ENCODE results near the gene TCF4.
A peak's percentile ranks its signal among the peaks of the same experiment; 100 is the strongest.

TCF4 gene

DNA sequence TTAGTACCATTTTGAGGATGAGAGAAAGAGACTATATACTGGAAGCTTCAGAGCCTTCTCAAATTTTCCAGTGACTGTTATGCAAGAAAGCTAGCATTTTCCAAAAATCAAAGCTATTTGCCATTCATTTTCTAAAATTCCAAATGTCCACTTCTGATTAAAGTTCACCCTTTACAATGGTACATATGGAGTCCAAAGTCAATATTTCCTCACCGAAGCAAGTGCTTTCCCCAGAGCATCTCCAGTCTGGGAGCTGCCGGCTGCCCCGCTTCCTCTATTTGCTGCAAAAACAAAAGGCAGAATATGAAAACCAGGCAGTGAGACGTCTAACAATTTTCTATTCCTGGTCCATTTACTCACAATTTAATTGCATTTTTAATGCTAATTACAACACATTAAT is 326.7 kb downstream of the TCF4 start:
- H3K4me3 ChIP-seq (ENCODE audit: low read length): no peak overlapping the region
- TF ChIP-seq, protein P1, sequence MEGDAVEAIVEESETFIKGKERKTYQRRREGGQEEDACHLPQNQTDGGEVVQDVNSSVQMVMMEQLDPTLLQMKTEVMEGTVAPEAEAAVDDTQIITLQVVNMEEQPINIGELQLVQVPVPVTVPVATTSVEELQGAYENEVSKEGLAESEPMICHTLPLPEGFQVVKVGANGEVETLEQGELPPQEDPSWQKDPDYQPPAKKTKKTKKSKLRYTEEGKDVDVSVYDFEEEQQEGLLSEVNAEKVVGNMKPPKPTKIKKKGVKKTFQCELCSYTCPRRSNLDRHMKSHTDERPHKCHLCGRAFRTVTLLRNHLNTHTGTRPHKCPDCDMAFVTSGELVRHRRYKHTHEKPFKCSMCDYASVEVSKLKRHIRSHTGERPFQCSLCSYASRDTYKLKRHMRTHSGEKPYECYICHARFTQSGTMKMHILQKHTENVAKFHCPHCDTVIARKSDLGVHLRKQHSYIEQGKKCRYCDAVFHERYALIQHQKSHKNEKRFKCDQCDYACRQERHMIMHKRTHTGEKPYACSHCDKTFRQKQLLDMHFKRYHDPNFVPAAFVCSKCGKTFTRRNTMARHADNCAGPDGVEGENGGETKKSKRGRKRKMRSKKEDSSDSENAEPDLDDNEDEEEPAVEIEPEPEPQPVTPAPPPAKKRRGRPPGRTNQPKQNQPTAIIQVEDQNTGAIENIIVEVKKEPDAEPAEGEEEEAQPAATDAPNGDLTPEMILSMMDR (conservative IDR thresholded peaks at IDR 0.05; ENCODE audit: low read depth, low read length): no peak
- DNase-seq (ENCODE audit: low read depth): no peak

DNA sequence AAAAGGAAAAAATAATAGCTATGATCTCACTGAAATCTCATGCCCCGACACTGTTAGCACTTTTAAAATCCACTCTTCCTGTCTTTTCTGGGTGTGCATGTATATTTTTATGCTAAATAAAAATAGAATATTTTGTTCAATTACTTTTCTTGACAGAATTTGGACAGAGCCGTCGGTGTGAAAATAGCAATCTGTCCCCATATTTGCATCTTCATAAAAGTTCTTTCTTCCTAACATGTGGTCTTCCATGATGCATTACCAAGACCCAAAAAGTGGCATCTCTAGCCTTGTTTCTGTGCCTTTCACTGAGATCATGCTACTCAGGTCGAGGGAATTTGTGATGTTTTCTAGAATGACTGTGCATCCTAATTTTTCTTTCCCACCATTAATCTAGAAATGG is 329.9 kb downstream of the TCF4 start:
- DNase-seq (ENCODE audit: low read depth): no peak
- no peak overlapping the region for H3K4me3 ChIP-seq (ENCODE audit: low read length)
- TF ChIP-seq, protein P1 (conservative IDR thresholded peaks at IDR 0.05; ENCODE audit: low read depth, low read length): no peak

DNA sequence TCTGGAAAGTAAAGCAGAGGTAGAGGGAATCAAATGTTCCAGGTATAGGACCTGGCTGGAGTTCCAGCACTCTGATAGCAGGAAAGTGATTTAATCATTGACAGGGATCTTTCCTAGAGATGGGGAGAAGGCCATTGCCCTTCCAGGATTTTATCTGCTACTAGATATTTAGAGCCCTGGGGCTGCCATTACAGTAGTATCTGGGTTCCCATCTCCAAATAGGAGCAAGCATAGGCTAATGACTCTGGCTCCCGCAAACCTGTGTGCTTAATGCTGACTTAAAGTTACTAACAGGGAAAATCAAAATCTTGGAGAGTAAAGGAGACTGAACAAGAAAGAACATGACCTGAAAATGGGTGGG is 331.1 kb downstream of the TCF4 start:
- no peak for DNase-seq (ENCODE audit: low read depth)
- TF ChIP-seq, protein P1 (conservative IDR thresholded peaks at IDR 0.05; ENCODE audit: low read depth, low read length): no peak
- no peak overlapping the region for H3K4me3 ChIP-seq (ENCODE audit: low read length)

DNA sequence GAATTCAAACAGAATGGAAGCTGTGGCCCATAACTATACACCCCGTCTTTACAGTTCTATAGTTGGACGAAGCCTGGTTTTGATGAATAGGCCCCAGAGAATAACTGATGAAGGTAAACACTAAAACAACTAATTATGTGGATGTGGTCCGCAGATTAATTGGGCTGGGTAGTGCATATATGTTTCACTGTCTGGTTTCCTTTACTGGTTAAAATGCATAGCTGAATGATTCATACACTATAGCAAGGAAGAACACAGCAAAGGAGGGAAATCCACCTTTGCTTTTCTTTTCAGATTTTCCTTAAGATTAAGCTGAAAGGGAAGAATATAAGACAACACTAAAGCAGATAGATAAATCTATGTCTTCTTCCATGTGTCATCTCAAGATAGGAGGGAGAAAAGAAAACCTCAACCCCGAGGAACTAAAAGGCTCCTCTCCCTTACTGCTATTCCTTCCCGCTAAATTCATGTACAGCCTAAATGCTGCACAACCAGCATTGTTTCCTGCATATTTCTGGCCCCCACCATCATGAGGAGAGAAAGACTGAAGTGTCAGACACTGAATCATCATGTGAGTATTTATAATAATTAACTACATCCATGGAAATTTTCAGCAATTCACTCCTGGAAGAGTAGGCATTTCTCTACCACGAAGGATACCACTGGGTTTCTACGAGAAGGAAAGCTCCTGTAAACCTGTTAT is 331.6 kb downstream of the TCF4 start:
- TF ChIP-seq, protein P1 (conservative IDR thresholded peaks at IDR 0.05; ENCODE audit: low read depth, low read length): no peak
- peak; percentile 30 for DNase-seq (ENCODE audit: low read depth)
- H3K4me3 ChIP-seq (ENCODE audit: low read length): no peak overlapping the region

DNA sequence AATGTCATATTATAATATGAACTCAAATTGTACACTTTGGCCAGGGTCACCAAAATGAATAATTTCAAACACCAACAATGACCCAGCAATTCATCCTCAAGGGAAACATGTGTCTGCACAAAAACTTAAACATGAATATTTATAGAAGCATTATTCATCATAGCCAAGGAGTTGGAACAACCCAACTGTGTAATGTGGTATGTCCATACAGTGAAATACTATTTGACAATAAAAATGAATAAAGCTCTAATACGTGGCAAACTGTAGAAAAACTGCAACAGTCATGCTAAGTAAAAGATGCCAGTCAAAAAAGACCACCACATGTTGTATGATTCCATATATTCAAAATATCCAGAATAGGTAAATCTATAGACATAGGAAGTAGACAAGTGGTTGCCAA is 334.2 kb downstream of the TCF4 start:
- TF ChIP-seq, protein P1 (conservative IDR thresholded peaks at IDR 0.05; ENCODE audit: low read depth, low read length): no peak
- no peak for DNase-seq (ENCODE audit: low read depth)
- no peak overlapping the region for H3K4me3 ChIP-seq (ENCODE audit: low read length)

DNA sequence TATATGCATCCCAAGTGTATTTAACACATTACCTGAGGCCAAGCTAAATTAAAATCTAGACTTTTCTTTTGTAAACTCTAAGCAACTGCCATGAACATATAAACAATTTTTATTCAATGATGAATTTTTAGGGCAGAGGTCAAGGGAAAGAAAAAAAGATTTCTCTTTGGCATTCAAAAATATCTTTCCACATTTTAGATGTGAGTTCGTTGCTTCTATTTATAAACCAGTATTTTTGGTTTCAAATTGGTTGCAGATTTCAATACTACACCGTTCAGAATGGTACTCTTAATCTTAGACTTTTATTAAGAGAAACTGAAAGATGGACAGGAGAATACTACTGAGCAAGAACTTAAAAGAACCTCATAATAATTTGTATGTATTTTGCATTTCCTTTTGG is 335.1 kb downstream of the TCF4 start:
- H3K4me3 ChIP-seq (ENCODE audit: low read length): no peak overlapping the region
- TF ChIP-seq, protein P1 (conservative IDR thresholded peaks at IDR 0.05; ENCODE audit: low read depth, low read length): no peak
- no peak for DNase-seq (ENCODE audit: low read depth)

DNA sequence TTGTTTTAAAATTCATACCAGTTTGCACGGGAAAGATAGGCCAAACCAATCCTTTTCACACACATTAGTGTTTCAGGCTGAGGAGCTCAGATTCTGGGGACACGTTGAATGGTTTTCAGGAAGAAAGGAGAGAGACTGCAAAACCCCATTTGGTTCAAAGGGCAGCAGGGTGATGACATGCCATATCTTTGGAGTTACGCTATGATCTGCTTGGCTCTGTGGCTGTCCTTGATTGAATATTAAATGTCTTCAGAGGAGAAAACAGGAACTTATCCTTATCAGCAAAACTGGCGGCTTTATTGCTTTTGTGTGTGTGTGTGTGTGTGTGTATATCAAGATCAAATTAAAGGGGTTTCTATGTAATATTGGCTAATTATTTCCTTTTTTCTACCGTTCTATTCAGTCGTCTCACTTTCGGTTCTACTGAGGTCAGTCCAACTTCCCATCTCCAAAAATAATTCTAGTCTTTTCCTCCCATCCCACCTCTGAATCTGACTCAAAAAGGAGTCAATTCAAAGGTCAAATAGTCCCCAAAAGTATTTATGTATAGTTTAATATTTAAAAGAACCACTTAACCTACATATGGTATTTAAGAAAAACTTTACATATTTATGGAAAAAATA is 335.8 kb downstream of the TCF4 start:
- no peak for DNase-seq (ENCODE audit: low read depth)
- no peak overlapping the region for H3K4me3 ChIP-seq (ENCODE audit: low read length)
- TF ChIP-seq, protein P1 (conservative IDR thresholded peaks at IDR 0.05; ENCODE audit: low read depth, low read length): no peak
